Neutrophil (primary cell): ENCODE results near the gene PTK6.

Source experiments
- H3K27ac ChIP-seq: fragments of 200-600 bp; sonication (generic); 2 replicates; pipeline ENCODE4 v1.5.1; 2016; ENCODE audit warnings: mild to moderate bottlenecking, moderate library complexity
- H3K27me3 ChIP-seq: fragments of 200-600 bp; sonication (generic); 2 replicates; pipeline ENCODE4 v1.6.0; 2016; ENCODE audit warnings: mild to moderate bottlenecking
- H3K36me3 ChIP-seq: fragments of 200-600 bp; sonication (generic); 2 replicates; pipeline ENCODE4 v1.5.1; 2017
- H3K4me1 ChIP-seq, 2 experiments: fragments of 200-600 bp in 1 of 2; sonication (generic) in 1 of 2; 1 replicate in 1 of 2; 2 replicates in 1 of 2; pipeline versions ENCODE4 v1.5.1 to v1.6.1; 2013 to 2016; ENCODE audit warnings: low read depth in 1 of 2, low read length in 1 of 2, mild to moderate bottlenecking in 1 of 2, moderate library complexity in 1 of 2; ENCODE audit not compliant: control insufficient read depth in 1 of 2, insufficient read depth in 1 of 2
- H3K4me3 ChIP-seq, 2 experiments: fragments of 200-600 bp in 1 of 2; sonication (generic) in 1 of 2; 1 replicate in 1 of 2; 2 replicates in 1 of 2; pipeline ENCODE4 v1.5.1; 2013 to 2016; ENCODE audit warnings: low read depth in 1 of 2, low read length in 1 of 2, mild to moderate bottlenecking in 1 of 2, moderate library complexity in 1 of 2
- H3K9me3 ChIP-seq: fragments of 200-600 bp; sonication (generic); 2 replicates; pipeline ENCODE4 v1.5.1; 2016
- CTCF ChIP-seq: fragments of 200-600 bp; sonication (generic); IDR thresholded peaks from 2 replicates; pipeline ENCODE4 v1.5.1; 2016; ENCODE audit warnings: antibody characterized with exemption

Gene PTK6

GRCh38 chr20:63495741-63496595, 41.2 kb downstream of the PTK6 start:
- peak overlapping the region; percentile 32 to 42 for H3K4me3 ChIP-seq
- H3K36me3 ChIP-seq: no peaks in the 10 kb centered on the region
- H3K27me3 ChIP-seq: peaks cover 81% of the 10 kb centered on the region
- H3K9me3 ChIP-seq: no peaks in the 10 kb centered on the region
- no peak overlapping the region for H3K27ac ChIP-seq
- H3K4me1 ChIP-seq: peaks cover 4 to 9% of the 10 kb centered on the region in 2 experiments
- TF ChIP-seq CTCF: peak; percentile 83

- Histone ChIP-seq H3K27me3 (peaks cover 81% of the 10 kb centered on the region), H3K36me3 (no peaks in the 10 kb centered on the region), H3K4me3 (no peak overlapping the region)
Observed at GRCh38 chr20:63495167-63495720, 41.9 kb downstream of the PTK6 start.

GRCh38 chr20:63494420-63495166, 42.6 kb downstream of the PTK6 start:
- Histone ChIP-seq H3K36me3 (no peaks in the 10 kb centered on the region), H3K9me3 (no peaks in the 10 kb centered on the region), H3K27ac (no peak overlapping the region), H3K4me3 (no peak overlapping the region), H3K27me3 (peaks cover 81% of the 10 kb centered on the region), H3K4me1 (peaks cover 4 to 9% of the 10 kb centered on the region in 2 experiments)
- TF ChIP-seq CTCF: no peak

More at GRCh38 chr20:63495167-63495720, 41.9 kb downstream of the PTK6 start:
- Histone ChIP-seq H3K9me3 (no peaks in the 10 kb centered on the region), H3K4me1 (peaks cover 4 to 9% of the 10 kb centered on the region in 2 experiments), H3K27ac (no peak overlapping the region)
- TF ChIP-seq CTCF: no peak

- no peaks in the 10 kb centered on the region for H3K9me3 ChIP-seq
- H3K4me3 ChIP-seq: no peak overlapping the region
- H3K27me3 ChIP-seq: peaks cover 81% of the 10 kb centered on the region
Observed at GRCh38 chr20:63494084-63494419, 43.1 kb downstream of the PTK6 start.

More at GRCh38 chr20:63494084-63494419, 43.1 kb downstream of the PTK6 start:
- Histone ChIP-seq H3K36me3 (no peaks in the 10 kb centered on the region), H3K4me1 (peaks cover 4 to 9% of the 10 kb centered on the region in 2 experiments), H3K27ac (no peak overlapping the region)
- TF ChIP-seq CTCF: no peak
